ENCODE data around the gene KAZALD1. TPM values are rescaled to one million over a fixed set of nuclear protein-coding genes. Genes with fewer than 3 reads are reported as not detected.

Gene KAZALD1
- total RNA-seq, 1 donor from 2014 or later, result 1.6 TPM

DNA sequence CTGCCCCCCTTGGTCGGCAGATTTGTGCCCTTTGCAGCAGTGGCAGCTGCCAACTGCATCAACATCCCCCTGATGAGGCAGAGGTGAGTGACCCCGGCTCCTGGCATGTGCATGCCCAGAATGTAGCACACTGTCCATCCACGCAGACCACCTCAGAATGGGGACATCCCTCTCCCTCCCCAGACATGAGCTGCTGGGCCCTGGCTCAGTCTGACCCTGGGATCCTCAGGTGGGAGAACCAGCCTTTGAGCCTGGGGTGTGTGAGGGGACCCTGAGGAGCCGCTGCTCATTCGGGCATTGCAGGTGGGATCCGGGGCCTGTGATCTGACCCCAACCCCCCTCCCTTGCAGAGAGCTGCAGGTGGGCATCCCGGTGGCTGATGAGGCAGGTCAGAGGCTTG is 25.1 kb upstream of the KAZALD1 start:
- TF ChIP-seq, protein P1, sequence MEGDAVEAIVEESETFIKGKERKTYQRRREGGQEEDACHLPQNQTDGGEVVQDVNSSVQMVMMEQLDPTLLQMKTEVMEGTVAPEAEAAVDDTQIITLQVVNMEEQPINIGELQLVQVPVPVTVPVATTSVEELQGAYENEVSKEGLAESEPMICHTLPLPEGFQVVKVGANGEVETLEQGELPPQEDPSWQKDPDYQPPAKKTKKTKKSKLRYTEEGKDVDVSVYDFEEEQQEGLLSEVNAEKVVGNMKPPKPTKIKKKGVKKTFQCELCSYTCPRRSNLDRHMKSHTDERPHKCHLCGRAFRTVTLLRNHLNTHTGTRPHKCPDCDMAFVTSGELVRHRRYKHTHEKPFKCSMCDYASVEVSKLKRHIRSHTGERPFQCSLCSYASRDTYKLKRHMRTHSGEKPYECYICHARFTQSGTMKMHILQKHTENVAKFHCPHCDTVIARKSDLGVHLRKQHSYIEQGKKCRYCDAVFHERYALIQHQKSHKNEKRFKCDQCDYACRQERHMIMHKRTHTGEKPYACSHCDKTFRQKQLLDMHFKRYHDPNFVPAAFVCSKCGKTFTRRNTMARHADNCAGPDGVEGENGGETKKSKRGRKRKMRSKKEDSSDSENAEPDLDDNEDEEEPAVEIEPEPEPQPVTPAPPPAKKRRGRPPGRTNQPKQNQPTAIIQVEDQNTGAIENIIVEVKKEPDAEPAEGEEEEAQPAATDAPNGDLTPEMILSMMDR (IDR thresholded peaks at IDR 0.05; ENCODE audit: insufficient read depth, low read length, severe bottlenecking), result no peak
- no peak for FAIRE-seq
- no peak overlapping the region for H3K4me3 ChIP-seq (ENCODE audit: low read depth, low read length)
- no peaks in the 10 kb centered on the region for H3K27me3 ChIP-seq (ENCODE audit: control insufficient read depth, insufficient read depth, low read length)
- no peak for DNase-seq (ENCODE audit: low read depth)
- H3K36me3 ChIP-seq (ENCODE audit: control insufficient read depth, insufficient read depth, low read length), result peaks cover 20% of the 10 kb centered on the region

DNA sequence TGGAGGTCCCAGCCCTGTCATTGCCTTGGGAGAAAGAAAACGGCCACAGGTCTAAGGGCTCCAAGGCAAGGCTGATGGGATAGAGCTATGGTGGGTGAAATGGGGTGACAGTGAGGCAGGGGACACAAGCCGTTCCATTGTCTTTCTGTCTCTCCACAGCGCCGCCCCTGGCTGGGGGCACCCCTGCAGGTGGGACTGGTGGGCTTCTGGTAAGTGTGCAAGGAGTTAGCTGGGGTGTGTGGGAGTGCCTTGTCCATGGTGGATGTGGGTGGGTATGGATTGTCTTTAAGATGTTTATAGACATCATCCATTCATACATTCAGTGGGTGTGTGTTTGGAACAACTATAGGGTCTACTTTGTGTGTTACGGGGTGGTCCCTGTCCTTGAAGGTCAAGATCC is 23.3 kb upstream of the KAZALD1 start:
- Histone ChIP-seq H3K36me3 (ENCODE audit: control insufficient read depth, insufficient read depth, low read length) (peaks cover 20% of the 10 kb centered on the region), H3K27me3 (ENCODE audit: control insufficient read depth, insufficient read depth, low read length) (no peaks in the 10 kb centered on the region), H3K4me3 (ENCODE audit: low read depth, low read length) (no peak overlapping the region)
- no peak for FAIRE-seq
- TF ChIP-seq, protein P1 (IDR thresholded peaks at IDR 0.05; ENCODE audit: insufficient read depth, low read length, severe bottlenecking), result no peak
- no peak for DNase-seq (ENCODE audit: low read depth)

DNA sequence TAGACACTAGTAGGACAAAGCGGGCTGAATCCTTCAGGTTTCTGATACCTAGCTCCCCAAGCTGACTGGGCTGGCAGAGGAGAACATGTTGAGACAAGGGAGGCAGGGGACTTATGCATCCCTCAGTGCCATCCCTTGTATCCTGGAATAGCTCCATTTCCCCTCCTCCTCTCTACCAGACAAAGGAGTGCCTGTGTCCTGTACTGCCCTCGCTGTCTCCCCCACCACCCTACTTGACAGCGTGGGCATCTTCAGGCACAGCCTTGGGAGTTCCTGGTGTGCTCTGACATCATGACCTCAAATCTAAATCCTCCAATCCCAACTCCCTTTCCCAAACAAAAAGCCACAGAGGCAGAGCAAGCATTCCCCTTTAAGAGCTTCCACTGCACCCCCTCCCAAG is 21.7 kb upstream of the KAZALD1 start:
- FAIRE-seq (no peak), DNase-seq (ENCODE audit: low read depth) (no peak)
- Histone ChIP-seq H3K27me3 (ENCODE audit: control insufficient read depth, insufficient read depth, low read length) (no peaks in the 10 kb centered on the region), H3K4me3 (ENCODE audit: low read depth, low read length) (no peak overlapping the region), H3K36me3 (ENCODE audit: control insufficient read depth, insufficient read depth, low read length) (peaks cover 20% of the 10 kb centered on the region)
- TF ChIP-seq, protein P1 (IDR thresholded peaks at IDR 0.05; ENCODE audit: insufficient read depth, low read length, severe bottlenecking), result no peak

DNA sequence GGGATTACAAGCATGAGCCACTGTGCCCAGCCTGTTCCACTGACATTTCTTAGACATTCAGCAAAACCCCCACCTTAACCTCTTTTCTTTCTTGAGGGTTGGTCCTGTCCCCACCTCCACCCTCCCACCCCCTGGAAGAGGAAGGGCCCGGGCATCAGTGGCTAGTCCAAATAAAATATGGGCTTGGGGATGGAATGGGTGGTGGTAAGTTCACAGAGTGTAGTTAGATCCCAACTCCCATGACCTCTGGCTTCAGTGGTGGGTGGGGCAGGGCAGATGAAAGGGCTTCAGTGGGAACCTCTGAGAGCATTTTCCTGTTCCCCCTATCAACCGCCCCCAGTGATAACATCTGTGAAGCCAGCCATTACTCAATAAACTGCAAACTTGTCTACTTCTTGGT is 20.9 kb upstream of the KAZALD1 start:
- FAIRE-seq, result no peak

DNA sequence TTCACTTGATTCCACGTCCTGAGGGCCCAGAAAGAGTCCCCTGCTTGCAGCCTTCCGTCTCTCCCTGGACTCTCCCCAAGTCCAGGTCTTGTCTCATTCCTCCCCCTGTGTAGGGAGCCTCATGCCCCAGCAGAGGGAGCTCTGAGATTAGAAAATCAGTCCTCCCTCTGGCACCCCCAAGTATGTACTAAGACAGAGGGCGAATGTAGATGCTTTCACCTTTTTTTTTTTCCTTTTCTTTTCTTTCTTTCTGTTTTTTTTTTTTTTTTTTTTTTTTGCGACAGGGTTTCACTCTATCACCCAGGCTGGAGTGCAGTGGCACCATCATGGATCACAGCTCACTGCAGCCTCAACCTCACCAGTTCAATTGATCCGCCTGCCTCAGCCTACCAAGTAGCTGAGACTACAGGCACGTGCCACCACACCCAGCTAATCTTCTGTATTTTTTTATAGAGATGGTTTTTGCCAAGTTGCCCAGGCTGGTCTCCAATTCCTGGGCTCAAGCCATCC is 20.5 kb upstream of the KAZALD1 start:
- TF ChIP-seq, protein P1 (IDR thresholded peaks at IDR 0.05; ENCODE audit: insufficient read depth, low read length, severe bottlenecking), result peak; percentile 80
- FAIRE-seq, result no peak
- peaks cover 11% of the 10 kb centered on the region for H3K36me3 ChIP-seq (ENCODE audit: control insufficient read depth, insufficient read depth, low read length)

More for the DNA sequence above, 20.9 kb upstream of the KAZALD1 start:
- TF ChIP-seq, protein P1 (IDR thresholded peaks at IDR 0.05; ENCODE audit: insufficient read depth, low read length, severe bottlenecking), result no peak
- no peak for DNase-seq (ENCODE audit: low read depth)
- no peaks in the 10 kb centered on the region for H3K27me3 ChIP-seq (ENCODE audit: control insufficient read depth, insufficient read depth, low read length)
- H3K36me3 ChIP-seq (ENCODE audit: control insufficient read depth, insufficient read depth, low read length), result peaks cover 14% of the 10 kb centered on the region
- H3K4me3 ChIP-seq (ENCODE audit: low read depth, low read length), result no peak overlapping the region

DNA sequence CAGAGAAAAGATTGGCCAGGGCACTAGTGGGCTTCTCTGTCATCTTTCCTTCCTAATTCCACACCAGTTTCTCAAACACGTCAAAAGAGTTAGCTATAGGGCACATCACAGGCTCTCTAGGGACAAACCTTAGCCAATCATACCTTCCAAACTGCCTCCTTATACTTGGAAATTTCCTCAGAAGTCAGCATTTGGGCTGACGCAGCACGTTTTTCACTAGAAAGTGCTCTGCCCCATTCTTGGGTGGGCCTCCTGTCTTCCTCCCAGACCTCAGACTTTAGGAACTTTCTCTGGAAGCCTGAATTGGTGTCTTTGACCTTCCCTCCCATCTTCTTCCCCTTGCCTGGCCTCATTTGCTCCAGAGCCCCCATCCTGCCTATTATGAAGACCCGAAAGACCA is 19.7 kb upstream of the KAZALD1 start:
- no peak for DNase-seq (ENCODE audit: low read depth)
- FAIRE-seq, result no peak

More for the DNA sequence above, 20.5 kb upstream of the KAZALD1 start:
- peak; percentile 73 for DNase-seq (ENCODE audit: low read depth)
- no peak overlapping the region for H3K4me3 ChIP-seq (ENCODE audit: low read depth, low read length)
- no peaks in the 10 kb centered on the region for H3K27me3 ChIP-seq (ENCODE audit: control insufficient read depth, insufficient read depth, low read length)

More for the DNA sequence above, 19.7 kb upstream of the KAZALD1 start:
- Histone ChIP-seq H3K36me3 (ENCODE audit: control insufficient read depth, insufficient read depth, low read length) (peaks cover 4% of the 10 kb centered on the region), H3K4me3 (ENCODE audit: low read depth, low read length) (no peak overlapping the region), H3K27me3 (ENCODE audit: control insufficient read depth, insufficient read depth, low read length) (peaks cover 2% of the 10 kb centered on the region)
- TF ChIP-seq, protein P1 (IDR thresholded peaks at IDR 0.05; ENCODE audit: insufficient read depth, low read length, severe bottlenecking), result no peak

Data from bronchial epithelial cell (primary cell).